ENCODE measurements around the gene HEBP1.

Gene HEBP1

DNA sequence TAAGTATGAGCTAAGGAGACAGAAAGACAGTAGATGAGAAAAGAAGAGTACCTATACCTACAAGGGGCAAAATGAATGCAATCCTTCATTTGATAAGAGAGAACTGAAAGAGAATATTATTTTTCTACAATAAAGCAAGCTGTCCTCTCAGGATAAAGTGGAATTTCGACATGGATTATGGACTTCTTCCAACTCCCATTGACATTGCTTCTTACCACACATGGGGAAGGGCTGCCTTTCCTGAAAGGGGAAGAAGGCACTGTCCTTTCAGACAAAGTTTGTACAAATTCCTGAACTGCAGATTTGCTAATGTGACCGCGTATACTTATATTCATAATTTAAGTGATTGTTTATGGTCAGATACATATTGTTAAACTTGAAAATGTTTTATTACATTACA is 4.3 kb upstream of the HEBP1 start:
- H3K27ac ChIP-seq: no peak overlapping the region
- H3K4me3 ChIP-seq (ENCODE audit: low read depth, low read length): no peak overlapping the region
- H3K9me3 ChIP-seq (ENCODE audit: severe bottlenecking): peaks cover 3% of the 10 kb centered on the region
- TF ChIP-seq, protein P1, sequence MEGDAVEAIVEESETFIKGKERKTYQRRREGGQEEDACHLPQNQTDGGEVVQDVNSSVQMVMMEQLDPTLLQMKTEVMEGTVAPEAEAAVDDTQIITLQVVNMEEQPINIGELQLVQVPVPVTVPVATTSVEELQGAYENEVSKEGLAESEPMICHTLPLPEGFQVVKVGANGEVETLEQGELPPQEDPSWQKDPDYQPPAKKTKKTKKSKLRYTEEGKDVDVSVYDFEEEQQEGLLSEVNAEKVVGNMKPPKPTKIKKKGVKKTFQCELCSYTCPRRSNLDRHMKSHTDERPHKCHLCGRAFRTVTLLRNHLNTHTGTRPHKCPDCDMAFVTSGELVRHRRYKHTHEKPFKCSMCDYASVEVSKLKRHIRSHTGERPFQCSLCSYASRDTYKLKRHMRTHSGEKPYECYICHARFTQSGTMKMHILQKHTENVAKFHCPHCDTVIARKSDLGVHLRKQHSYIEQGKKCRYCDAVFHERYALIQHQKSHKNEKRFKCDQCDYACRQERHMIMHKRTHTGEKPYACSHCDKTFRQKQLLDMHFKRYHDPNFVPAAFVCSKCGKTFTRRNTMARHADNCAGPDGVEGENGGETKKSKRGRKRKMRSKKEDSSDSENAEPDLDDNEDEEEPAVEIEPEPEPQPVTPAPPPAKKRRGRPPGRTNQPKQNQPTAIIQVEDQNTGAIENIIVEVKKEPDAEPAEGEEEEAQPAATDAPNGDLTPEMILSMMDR (IDR thresholded peaks at IDR 0.05; ENCODE audit: low read depth, low read length): no peak
- DNase-seq: no peak
- H3K27me3 ChIP-seq (ENCODE audit: insufficient read depth, low read depth, severe bottlenecking): no peaks in the 10 kb centered on the region
- no peaks in the 10 kb centered on the region for H3K36me3 ChIP-seq

DNA sequence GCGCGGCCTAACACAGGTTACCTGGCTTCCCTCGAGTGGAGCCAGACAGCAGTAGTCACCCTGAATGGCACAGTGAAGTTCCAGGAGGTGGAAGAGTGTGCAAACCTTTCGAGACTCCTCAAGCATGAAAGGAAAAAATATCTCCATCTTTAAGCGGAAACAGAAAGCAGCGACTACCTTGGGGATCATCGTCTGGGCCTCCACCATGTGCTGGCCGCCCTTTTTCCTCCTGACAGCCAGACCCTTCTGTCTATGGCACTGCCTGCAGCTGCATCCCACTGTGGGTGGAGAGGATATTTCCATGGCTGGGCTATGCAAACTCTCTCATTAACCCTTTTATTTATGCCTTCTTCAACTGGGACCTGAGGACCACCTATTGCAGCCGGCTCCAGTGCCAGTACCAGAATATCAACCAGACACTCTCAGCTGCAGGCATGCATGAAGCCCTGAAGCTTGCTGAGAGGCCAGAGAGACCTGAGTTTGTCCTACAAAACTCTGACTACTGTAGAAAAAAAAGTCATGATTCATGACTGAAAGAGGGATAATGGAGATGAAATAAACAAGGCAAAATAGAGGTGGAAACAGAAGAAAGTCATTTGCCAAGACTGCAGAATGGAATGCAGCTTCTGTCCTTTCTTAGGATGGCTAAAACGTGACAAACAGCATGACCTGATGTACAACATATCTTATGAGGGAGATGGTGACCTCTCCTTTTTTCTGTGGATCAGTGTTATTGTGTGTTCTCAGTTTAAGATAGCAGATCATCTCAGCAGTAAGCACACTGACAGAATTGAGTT is 2.4 kb upstream of the HEBP1 start:
- H3K4me3 ChIP-seq (ENCODE audit: low read depth, low read length): no peak overlapping the region
- DNase-seq: no peak
- H3K27ac ChIP-seq: no peak overlapping the region
- H3K27me3 ChIP-seq (ENCODE audit: insufficient read depth, low read depth, severe bottlenecking): no peaks in the 10 kb centered on the region
- H3K36me3 ChIP-seq: no peaks in the 10 kb centered on the region
- TF ChIP-seq, protein P1 (IDR thresholded peaks at IDR 0.05; ENCODE audit: low read depth, low read length): no peak
- H3K9me3 ChIP-seq (ENCODE audit: severe bottlenecking): peaks cover 3% of the 10 kb centered on the region

DNA sequence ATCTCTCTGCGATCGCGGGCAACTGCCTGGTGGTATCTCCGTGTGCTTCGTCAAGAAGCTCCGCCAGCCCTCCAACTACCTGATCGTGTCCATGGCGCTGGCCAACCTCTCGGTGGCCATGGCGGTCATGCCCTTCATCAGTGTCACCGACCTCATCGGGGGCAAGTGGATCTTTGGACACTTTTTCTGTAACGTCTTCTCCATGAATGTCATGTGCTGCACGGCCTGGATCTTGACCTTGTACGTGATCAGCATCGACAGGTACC is 1.6 kb upstream of the HEBP1 start:
- H3K4me3 ChIP-seq (ENCODE audit: low read depth, low read length): peak overlapping the region; percentile 75
- no peaks in the 10 kb centered on the region for H3K36me3 ChIP-seq
- DNase-seq: no peak
- no peaks in the 10 kb centered on the region for H3K27me3 ChIP-seq (ENCODE audit: insufficient read depth, low read depth, severe bottlenecking)
- TF ChIP-seq, protein P1 (IDR thresholded peaks at IDR 0.05; ENCODE audit: low read depth, low read length): no peak
- peak overlapping the region; percentile 83 for H3K27ac ChIP-seq
- peaks cover 3% of the 10 kb centered on the region for H3K9me3 ChIP-seq (ENCODE audit: severe bottlenecking)

DNA sequence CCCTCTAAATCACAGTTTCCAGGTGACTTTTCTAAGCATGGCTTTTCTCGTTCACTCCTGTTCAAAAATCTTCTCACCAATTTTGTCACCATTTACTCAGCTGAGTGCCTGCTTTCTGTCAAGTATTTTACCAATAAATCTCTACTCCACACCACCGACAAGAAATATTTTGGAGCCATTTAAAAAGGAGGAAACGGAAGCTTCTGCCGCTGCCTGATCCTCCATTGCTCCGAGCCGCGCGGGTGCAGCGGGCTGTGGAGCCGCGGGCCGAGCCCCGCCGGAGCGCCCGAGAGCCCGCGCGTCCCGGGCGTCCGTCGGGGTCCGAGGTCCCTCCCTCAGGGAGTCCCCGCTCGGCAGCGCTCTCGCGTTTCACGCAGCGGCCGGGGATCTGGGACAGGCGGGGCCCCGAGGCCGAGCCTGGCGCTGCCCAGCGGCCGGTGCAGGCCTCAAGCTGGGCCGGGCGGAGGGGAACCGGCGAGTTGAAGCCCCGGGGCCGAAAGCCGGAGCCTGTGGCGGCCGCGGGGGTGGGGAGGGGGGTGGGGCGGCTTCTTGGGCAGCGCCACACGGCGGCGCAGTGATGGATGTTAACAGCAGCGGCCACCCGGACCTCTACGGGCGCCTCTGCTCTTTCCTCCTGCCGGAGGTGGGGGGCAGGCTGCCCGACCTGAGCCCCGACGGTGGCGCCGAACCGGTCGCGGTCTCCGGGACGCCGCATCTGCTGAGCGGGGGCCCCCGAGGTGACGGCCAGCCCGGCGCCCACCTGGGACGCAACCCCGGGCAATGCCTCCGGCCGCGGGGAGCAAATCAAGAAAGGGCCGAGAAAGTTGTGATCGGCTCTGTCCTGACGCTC is 1.1 kb upstream of the HEBP1 start:
- no peaks in the 10 kb centered on the region for H3K36me3 ChIP-seq
- peaks cover 3% of the 10 kb centered on the region for H3K9me3 ChIP-seq (ENCODE audit: severe bottlenecking)
- no peaks in the 10 kb centered on the region for H3K27me3 ChIP-seq (ENCODE audit: insufficient read depth, low read depth, severe bottlenecking)
- TF ChIP-seq, protein P1 (IDR thresholded peaks at IDR 0.05; ENCODE audit: low read depth, low read length): peak; percentile 51; the same call in 1 of the 2 replicates
- peak; percentile 75 for DNase-seq
- peak overlapping the region; percentile 75 for H3K4me3 ChIP-seq (ENCODE audit: low read depth, low read length)
- peak overlapping the region; percentile 83 for H3K27ac ChIP-seq

DNA sequence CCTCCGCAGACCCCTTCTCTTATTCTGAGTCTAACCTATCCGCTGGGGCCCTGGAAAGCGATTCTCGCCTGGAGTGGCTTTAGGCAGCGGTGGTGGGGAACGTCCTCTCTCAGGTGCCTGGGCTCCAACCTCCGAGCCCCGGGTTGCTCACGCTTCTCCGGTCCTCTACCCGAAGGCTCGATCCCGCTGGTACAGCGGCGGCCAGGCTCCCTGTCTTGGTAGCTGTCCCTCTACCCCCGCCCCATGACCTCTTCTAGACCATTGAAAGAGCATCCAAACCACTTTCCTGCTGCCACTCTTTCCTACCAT is 505 bp upstream of the HEBP1 start:
- TF ChIP-seq, protein P1 (IDR thresholded peaks at IDR 0.05; ENCODE audit: low read depth, low read length): no peak
- Histone ChIP-seq H3K9me3 (ENCODE audit: severe bottlenecking) (peaks cover 3% of the 10 kb centered on the region), H3K4me3 (ENCODE audit: low read depth, low read length) (peak overlapping the region; percentile 75), H3K27ac (peak overlapping the region; percentile 83), H3K27me3 (ENCODE audit: insufficient read depth, low read depth, severe bottlenecking) (no peaks in the 10 kb centered on the region), H3K36me3 (no peaks in the 10 kb centered on the region)
- no peak for DNase-seq

Measured in WERI-Rb-1 (cell line).